Stimulated activated CD4-positive, alpha-beta T cell treated with anti-CD3 and anti-CD28 coated beads, Interleukin-12 subunit alpha, Interleukin-12 subunit beta, amount 100 ng/mL, for 24 hours (primary cell): Measurements from ENCODE around the gene ZNF668.

ENCODE experiments used
- DNase-seq, 2 experiments: peaks; one replicate each; pipeline ENCODE4 v3.0.0-alpha.2; 2020; ENCODE audit warnings: low read depth in 2 of 2

ZNF668 gene

DNA sequence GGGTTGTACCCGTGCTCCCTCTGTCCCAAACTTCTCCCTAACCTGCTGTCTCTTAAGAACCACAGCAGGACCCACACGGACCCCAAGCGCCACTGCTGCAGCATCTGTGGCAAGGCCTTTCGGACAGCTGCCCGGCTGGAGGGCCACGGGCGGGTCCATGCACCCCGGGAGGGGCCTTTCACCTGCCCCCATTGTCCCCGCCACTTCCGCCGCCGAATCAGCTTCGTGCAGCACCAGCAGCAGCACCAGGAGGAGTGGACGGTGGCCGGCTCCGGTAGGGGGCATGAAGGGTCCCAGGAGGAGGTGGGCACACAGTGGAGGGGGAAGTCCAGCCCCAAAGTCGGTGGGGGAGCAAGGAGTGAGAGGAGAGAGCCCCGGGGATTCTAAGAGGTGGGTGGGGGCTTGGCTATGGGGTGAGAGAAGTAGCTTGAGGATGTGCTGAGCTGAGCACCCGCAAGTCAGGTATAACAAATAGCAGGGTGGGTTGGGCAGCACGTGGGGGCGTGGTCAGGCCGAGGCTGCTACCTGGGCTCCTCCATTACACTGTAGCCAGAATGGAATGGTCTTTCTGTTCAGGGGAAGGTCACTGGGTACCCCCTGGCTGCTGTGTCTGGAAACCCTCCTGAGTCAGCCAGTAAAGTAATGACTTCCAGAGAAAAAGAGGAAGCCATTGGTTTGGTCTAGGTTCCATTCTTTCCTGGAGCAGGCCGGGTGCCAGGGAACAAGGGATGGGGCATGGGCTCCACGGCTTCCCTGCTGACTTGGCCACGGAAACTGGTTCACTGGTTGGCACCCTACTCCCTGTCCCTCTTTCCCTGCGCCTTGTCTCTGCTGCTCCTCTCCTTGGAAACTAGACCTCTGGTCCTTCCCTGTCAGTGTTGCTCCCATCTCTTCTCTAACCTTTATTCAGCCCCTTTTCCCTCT lies 7.7 kb upstream of the ZNF668 start:
- no peak for DNase-seq

DNA sequence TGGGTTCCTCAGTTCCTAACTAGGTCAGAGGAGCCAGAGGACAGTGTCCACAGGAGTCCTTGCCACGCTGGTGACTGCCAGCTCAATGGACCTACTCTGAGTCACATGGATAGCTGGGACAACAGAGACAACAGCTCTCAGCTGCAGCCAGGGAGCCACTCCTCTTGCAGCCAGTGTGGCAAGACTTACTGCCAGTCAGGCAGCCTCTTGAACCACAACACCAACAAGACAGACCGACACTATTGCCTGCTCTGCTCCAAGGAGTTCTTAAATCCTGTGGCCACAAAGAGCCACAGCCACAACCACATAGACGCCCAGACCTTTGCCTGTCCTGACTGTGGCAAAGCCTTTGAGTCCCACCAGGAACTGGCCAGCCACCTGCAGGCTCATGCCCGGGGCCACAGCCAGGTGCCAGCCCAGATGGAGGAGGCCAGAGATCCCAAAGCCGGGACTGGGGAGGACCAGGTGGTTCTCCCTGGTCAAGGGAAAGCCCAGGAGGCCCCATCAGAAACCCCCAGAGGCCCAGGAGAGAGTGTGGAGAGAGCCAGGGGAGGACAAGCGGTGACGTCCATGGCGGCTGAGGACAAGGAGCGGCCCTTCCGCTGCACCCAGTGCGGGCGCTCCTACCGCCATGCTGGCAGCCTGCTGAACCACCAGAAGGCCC lies 6.8 kb upstream of the ZNF668 start:
- DNase-seq: no peak

DNA sequence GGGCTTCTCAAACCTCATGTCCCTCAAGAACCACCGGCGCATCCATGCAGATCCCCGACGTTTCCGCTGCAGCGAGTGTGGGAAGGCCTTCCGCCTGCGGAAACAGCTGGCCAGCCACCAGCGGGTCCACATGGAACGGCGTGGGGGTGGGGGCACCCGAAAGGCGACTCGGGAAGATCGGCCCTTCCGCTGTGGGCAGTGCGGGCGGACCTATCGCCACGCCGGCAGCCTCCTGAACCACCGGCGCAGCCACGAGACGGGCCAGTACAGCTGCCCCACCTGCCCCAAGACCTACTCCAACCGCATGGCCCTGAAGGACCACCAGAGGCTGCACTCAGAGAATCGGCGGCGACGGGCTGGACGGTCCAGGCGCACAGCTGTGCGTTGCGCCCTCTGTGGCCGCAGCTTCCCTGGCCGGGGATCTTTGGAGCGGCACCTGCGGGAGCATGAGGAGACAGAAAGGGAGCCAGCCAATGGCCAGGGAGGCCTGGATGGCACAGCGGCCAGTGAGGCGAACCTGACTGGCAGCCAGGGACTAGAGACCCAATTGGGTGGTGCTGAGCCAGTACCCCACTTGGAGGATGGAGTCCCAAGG lies 6.1 kb upstream of the ZNF668 start:
- no peak for DNase-seq

DNA sequence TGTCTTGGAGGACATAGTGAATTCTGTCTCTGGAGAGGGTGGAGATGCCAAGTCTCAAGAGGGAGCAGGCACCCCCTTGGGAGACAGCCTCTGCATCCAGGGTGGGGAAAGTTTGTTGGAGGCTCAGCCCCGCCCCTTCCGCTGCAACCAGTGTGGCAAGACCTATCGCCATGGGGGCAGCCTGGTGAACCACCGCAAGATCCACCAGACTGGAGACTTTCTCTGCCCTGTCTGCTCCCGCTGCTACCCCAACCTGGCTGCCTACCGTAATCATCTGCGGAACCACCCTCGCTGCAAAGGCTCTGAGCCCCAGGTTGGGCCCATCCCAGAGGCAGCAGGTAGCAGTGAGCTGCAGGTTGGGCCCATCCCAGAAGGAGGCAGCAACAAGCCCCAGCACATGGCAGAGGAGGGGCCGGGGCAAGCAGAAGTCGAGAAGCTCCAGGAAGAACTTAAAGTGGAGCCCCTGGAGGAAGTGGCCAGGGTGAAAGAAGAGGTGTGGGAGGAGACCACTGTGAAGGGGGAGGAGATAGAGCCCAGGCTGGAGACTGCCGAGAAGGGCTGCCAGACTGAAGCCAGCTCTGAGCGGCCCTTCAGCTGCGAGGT lies 5.4 kb upstream of the ZNF668 start:
- DNase-seq: no peak

DNA sequence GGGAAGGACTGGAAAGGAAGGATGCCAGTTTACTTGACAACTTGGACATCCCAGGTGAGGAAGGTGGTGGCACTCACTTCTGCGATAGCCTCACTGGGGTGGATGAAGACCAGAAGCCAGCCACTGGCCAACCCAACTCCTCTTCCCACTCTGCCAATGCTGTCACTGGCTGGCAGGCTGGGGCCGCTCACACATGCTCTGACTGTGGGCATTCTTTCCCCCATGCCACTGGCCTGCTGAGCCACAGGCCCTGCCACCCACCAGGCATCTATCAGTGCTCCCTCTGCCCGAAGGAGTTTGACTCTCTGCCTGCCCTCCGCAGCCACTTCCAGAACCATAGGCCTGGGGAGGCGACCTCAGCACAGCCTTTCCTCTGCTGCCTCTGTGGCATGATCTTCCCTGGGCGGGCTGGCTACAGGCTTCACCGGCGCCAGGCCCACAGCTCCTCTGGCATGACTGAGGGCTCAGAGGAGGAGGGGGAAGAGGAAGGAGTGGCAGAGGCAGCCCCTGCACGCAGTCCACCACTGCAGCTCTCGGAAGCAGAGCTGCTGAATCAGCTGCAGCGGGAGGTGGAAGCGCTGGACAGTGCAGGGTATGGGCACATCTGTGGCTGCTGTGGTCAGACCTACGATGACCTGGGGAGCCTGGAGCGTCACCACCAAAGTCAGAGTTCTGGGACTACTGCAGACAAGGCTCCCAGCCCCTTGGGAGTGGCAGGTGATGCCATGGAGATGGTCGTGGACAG lies 4.7 kb upstream of the ZNF668 start:
- DNase-seq: no peak

DNA sequence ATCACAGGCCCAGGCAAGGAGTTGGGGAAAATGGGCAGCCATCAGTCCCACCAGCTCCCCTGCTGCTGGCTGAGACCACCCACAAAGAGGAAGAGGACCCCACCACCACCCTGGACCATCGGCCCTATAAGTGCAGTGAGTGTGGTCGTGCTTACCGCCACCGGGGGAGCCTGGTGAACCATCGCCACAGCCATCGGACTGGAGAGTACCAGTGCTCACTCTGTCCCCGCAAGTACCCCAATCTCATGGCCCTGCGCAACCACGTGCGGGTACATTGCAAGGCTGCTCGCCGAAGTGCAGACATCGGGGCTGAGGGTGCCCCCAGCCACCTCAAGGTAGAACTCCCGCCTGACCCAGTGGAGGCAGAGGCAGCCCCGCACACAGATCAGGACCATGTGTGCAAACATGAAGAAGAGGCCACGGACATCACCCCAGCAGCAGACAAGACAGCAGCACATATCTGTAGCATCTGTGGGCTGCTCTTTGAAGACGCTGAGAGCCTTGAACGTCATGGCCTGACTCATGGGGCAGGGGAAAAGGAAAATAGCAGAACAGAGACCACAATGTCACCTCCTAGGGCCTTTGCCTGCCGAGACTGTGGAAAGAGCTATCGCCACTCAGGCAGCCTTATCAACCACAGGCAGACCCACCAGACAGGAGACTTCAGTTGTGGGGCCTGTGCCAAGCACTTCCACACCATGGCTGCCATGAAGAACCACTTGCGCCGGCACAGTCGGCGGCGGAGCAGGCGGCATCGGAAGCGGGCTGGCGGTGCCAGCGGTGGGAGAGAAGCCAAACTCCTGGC lies 3.8 kb upstream of the ZNF668 start:
- DNase-seq: no peak

DNA sequence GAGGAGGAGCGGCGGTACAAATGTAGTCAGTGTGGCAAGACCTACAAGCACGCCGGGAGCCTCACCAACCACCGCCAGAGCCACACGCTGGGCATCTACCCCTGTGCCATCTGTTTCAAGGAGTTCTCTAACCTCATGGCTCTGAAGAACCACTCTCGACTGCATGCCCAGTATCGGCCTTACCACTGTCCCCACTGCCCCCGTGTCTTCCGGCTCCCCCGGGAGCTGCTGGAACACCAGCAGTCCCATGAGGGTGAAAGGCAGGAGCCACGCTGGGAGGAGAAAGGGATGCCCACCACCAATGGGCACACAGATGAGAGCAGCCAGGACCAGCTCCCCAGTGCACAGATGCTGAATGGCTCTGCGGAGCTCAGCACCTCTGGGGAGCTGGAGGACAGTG lies 3.0 kb upstream of the ZNF668 start:
- DNase-seq: no peak

DNA sequence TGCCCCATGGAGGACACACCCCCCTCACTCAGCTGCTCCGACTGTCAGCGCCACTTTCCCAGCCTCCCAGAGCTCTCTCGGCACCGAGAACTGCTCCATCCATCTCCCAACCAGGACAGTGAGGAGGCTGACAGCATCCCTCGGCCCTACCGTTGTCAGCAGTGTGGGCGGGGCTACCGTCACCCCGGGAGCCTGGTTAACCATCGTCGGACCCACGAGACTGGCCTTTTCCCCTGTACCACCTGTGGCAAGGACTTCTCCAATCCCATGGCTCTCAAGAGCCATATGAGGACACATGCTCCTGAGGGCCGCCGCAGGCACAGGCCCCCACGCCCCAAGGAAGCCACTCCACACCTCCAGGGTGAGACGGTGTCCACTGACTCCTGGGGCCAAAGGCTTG lies 2.3 kb upstream of the ZNF668 start:
- no peak for DNase-seq

DNA sequence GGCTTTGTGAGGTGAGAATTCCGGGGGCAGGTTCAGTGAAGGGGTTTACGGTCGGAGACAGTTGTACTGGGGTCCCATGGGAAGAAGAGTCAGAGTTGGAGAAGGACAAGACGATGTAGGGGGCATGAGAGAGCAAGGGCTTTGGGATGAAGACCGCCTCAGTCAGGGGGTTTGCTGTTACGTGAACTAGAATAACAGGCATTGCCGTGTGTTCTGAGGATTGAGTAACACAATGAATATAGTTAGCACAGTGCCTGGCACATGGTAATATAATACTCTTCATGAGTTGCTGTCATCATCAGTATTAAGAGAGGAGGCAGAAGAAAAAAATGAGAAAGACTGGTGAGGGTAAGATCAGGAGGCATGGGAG lies 759 bp upstream of the ZNF668 start:
- no peak for DNase-seq

DNA sequence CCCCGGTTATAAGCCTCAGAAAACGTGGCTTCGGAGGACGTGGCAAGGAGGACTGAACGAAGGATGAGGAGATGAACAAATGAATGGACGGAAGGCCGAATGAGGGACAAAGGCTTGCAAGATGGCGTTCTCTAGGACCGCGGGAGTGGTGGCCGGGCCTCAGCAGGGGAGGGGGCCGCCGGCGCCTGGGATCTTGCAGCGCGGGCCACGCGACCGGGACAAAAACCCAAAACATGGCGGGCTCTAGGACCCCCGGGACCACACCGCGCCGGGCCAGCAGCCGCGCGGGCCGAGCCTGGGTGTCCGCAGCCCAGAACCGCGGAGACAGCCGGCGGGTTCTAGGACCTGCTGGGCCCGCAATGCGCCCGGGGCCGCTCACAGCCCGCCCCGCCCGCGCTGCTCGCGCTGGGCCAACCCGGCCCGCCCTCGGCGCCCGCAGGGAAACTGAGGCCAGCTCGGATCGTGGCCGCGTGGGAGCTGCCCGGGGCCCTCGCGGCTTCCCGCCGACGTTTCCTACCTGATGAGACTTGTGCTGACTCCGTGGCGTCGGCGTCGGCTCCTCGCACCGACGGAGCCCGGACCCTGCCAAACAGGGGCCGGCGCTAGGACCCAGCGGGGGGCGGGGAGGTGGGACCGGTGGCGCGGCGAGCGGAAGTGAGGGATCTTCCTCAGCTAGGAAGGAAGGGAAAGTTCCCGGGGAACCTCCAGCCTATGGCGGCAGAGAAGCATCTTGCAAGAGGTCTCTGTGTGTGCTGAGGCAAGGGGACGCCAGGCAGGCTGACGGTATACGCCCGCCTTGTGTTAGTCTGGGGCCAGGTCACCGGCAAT lies 684 bp downstream of the ZNF668 start:
- DNase-seq: peak; percentile 77 to 91

DNA sequence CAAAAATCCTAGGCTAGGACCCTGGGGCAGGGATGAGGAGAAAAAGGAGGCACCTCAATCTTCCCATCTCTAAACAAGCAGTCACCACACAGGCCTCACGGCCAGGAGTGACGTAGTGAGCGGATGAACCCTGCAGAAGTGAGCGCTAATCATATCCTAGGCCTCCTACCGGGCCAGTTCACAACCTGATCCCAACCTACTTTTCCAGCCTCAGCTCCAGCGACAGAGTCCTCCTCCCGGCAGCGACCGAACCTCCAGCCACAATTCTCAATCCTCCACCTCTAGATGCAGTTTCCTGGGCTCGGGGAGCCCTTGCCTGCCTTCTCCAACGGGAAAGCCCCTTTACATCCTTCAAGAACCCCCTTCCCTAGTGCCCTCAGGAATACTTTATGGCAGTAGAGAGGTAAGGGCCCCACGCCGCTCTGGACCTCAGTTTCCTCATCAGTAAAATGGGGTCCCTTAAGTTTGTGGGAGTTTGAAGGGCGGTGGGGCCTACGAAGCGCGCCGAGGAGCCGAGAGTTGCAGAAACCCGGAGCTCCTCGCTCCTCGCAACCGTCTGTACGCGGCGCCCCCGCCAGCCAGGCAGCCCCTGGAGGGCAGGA lies 1.4 kb downstream of the ZNF668 start:
- DNase-seq: peak in 1 of 2 experiments; percentile 24

DNA sequence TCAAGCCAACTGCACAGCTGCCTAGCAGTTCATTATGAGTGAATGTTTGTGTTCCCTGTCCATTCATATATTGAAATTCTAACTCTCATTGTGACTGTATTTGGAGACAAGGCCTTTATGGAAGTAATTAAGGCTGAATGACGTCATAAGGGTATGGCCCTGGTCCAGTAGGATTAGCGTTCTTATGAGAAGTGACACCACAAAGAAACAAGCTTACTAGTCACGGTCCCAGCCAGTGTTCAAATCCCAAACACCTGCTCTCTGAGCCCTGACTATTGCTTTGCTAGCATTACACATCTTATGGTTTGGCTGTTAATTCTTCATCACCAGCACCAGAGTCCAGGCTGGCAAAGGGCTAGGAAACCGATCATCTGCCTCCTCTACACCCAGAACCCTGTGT lies 2.2 kb downstream of the ZNF668 start:
- no peak for DNase-seq

DNA sequence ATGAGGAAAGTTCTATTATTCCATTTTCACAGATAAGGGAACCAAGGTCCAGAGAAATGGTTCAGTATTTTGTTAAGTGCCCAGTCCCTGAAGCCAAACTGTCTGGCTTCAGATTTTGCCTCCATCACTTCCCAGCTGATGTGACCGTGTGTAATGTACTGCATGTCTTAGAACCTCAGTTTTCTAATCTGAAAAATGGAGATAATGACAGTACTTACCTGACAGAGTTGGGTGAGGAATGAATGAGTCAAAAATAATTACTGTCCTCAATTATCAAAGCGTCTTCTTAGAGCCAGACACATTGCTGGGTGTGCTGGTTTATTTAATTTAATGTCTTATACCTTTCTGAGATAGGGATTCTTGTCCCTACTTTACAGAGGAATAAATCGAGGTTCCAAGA lies 6.7 kb downstream of the ZNF668 start:
- no peak for DNase-seq

DNA sequence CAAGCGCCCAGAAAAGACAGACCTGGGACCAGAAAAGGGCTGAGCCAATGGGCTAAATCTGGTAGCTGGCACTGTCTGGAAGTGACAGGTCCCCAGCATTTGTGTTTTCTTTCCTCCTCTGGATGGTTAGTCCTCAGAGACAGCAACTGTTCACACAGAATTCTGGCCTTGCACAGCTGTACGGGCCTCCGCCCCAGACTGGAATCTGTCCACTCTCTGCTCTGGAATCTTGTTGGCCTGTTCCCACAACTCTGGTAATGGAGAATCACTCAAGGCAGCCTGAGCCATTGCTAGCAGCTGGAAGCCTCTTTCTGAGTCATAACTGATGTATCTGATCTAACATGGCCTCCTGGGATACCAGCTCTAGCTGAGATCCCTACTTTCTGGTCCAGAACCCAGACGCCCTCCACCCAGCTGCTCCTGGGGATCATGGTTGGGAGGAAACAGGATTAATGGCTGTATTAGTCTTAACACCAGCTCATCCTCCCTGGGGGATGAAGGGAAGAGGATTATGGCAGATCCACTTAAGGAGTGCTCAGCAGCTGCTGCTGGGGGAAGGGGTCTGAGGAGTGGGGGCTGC lies 9.1 kb downstream of the ZNF668 start:
- DNase-seq: no peak

DNA sequence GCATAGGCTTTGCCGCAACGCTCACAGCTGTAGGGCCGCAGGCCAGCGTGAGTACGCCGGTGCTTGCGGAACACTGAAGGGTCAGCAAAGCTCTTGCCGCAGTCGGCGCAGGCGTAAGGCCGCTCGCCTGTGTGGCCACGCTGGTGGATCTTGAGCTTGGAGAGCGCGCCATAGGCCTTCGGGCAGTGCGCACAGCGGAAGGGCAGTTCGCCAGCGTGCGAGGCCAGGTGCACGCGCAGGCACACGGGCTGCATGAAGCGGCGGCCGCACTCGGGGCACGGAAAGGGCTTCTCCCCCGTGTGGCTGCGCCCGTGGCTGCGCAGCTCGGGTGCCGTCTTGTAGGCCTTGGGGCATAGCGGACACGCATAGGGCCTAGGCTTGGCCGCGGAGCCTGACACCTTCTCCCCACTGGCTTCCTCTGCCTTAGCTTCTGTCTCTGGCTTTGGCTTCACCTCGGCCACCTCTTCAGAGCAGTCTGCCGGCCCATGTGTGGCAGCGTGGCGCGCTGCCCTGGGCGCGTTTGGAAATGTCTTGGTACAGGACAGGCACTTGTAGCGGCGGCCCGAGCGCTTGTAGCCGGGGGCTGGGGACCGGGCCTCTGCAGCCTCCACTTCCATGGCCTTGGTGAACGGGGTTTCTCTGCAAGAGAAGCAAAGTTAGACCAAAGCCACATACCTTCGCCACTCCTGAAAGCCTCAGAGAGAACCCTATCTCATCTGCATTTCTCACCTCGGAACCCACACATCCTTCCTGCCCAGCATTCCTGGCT lies 10.0 kb downstream of the ZNF668 start:
- DNase-seq: no peak

DNA sequence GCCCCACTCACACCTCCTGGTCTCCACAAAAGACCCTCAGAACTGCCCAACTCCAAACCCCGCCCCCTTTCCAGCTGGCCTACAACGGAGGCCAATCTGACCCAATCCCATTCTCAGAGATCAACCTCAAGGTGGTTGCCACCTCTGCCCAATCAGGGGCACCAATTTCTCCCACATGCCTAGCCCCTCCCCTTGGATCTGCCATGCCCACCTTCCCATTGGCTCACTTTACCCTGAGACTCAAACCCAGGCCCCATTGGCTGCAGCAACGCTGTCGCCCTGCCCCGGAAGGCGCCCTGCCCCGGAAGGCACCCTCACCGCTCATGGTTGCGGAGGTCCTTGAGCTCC lies 10.6 kb downstream of the ZNF668 start:
- no peak for DNase-seq

DNA sequence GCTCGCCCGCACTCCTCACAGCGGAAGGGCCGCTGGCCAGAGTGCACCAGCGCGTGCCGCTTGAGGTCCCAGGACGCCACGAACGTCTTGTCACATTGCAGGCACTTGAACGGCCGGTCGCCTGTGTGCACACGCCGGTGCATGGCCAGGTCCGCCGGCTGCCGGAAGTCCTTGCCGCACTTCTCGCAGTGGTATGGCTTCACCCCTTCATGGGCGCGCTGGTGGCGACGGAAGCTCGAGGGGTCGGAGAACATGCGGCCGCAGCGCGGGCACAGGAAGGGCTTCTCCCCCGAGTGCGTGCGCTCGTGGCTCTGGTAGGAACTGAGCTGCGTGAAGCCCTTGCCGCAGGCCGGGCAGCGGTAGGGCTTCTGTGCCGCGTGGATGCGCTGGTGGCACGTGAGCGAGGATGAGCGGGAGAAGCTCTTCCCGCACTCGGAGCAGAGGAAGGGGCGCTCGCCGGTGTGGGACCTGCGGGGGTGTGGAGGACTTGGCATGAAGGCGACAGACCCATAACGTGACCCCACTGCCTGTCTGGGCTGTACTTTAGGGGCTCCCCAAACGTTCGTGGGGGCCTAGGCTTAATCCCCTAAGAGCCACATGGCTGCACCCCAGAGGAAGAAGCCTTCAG lies 12.1 kb downstream of the ZNF668 start:
- DNase-seq: no peak

DNA sequence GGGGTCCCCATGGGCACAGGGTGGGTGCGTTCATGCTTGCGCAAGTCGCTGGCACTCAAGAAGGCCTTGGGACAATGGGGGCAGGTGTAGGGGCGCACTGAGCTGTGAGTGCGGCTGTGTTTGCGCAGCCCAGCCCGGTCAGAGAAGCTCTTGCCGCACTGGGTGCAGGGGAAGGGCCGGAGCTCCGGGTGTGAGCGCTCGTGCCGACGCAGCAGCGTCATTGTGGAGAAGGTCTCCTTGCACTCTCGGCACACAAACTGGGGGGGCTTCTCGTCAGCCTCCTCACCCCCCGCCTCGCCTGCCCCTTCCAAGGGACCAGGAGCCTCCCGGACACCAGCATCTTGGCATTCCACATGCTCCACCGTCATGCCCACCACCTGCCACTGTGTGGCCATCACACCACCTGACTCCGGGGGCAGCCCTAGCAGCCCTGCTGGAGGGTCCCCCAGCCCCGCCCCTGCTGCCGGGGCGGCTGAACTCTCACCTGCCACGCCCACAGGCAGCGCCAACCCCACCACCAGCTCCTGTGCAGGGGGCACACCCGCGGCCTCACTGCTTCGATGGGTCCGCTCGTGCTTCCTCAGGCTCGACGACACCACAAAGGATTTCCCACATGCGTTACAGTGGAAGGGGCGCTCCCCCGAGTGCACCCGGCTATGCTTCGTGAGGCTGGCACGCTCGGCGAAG lies 12.8 kb downstream of the ZNF668 start:
- no peak for DNase-seq
